Measurements from ENCODE around the gene SMOC2. TPM values are rescaled to one million over a fixed set of nuclear protein-coding genes. Genes with fewer than 3 reads are reported as not detected.

Gene SMOC2
- polyA plus RNA-seq, 1 donor (not counting 4 experiments of a cell fraction or from before 2014, with no cell fraction given), result 1.1 TPM

- no peak for FAIRE-seq
- no peak for DNase-seq (ENCODE audit: low read depth, low spot score)
- dilution Hi-C loops (cut with MboI; ENCODE audit: extremely low pct_ligation_motif_present, low sequenced_read_pairs), result no loop called here
These were observed 32.2 kb downstream of the SMOC2 start for GRCh38 chr6:168473197-168473596.

GRCh38 chr6:168475188-168476013 lies 34.4 kb downstream of the SMOC2 start:
- Histone ChIP-seq H3K9me1 (ENCODE audit: control insufficient read depth, extremely low read depth, insufficient read depth, low read length) (no peaks in the 10 kb centered on the region), H3K27ac (ENCODE audit: control insufficient read depth, insufficient read depth, low read length) (no peak overlapping the region), H3K79me2 (ENCODE audit: control insufficient read depth, insufficient read depth, low read length) (no peaks in the 10 kb centered on the region), H3K4me2 (ENCODE audit: control insufficient read depth, extremely low read depth, insufficient read depth, low read depth, low read length) (no peak overlapping the region), H3K4me1 (ENCODE audit: control insufficient read depth, extremely low read depth, insufficient read depth, low read length) (no peaks in the 10 kb centered on the region), H3K27me3 (ENCODE audit: control insufficient read depth, extremely low read depth, insufficient read depth, low read length) (no peaks in the 10 kb centered on the region), H3K9me3 (ENCODE audit: control insufficient read depth, low read depth, low read length) (no peaks in the 10 kb centered on the region), H3K36me3 (ENCODE audit: control insufficient read depth in 2 of 2, extremely low read depth in 1 of 2, insufficient read depth in 2 of 2, low read length in 2 of 2) (no peaks in the 10 kb centered on the region), H3K9ac (ENCODE audit: control insufficient read depth, extremely low read depth, insufficient read depth, low read length) (no peak overlapping the region), H4K20me1 (ENCODE audit: control insufficient read depth, extremely low read depth, insufficient read depth, low read length) (no peaks in the 10 kb centered on the region), H2AFZ (ENCODE audit: control insufficient read depth, low read length) (no peak overlapping the region), H3K4me3 (ENCODE audit: control insufficient read depth in 2 of 3, extremely low read depth in 1 of 3, insufficient read depth in 2 of 3, low read depth in 1 of 3, low read length in 3 of 3) (no peak overlapping the region)
- no peak for DNase-seq (ENCODE audit: low read depth, low spot score)
- TF ChIP-seq EZH2 (IDR thresholded peaks at IDR 0.05; ENCODE audit: low read length) (no peak), CTCF (optimal IDR thresholded peaks at IDR 0.05 in 1 of 3, IDR thresholded peaks at IDR 0.05 in 1 of 3, conservative IDR thresholded peaks at IDR 0.05 in 1 of 3; ENCODE audit: extremely low read depth in 1 of 3, insufficient read depth in 2 of 3, low read length in 3 of 3) (no peak)
- FAIRE-seq, result no peak
- dilution Hi-C loops (cut with MboI; ENCODE audit: extremely low pct_ligation_motif_present, low sequenced_read_pairs), result no loop called here

More at GRCh38 chr6:168473197-168473596, 32.2 kb downstream of the SMOC2 start:
- TF ChIP-seq EZH2 (IDR thresholded peaks at IDR 0.05; ENCODE audit: low read length) (no peak), CTCF (optimal IDR thresholded peaks at IDR 0.05 in 1 of 3, IDR thresholded peaks at IDR 0.05 in 1 of 3, conservative IDR thresholded peaks at IDR 0.05 in 1 of 3; ENCODE audit: extremely low read depth in 1 of 3, insufficient read depth in 2 of 3, low read length in 3 of 3) (no peak)
- Histone ChIP-seq H3K27ac (ENCODE audit: control insufficient read depth, insufficient read depth, low read length) (no peak overlapping the region), H3K4me1 (ENCODE audit: control insufficient read depth, extremely low read depth, insufficient read depth, low read length) (no peaks in the 10 kb centered on the region), H2AFZ (ENCODE audit: control insufficient read depth, low read length) (no peak overlapping the region), H3K9me1 (ENCODE audit: control insufficient read depth, extremely low read depth, insufficient read depth, low read length) (no peaks in the 10 kb centered on the region), H3K79me2 (ENCODE audit: control insufficient read depth, insufficient read depth, low read length) (no peaks in the 10 kb centered on the region), H3K4me2 (ENCODE audit: control insufficient read depth, extremely low read depth, insufficient read depth, low read depth, low read length) (no peak overlapping the region), H3K9ac (ENCODE audit: control insufficient read depth, extremely low read depth, insufficient read depth, low read length) (no peak overlapping the region), H3K36me3 (ENCODE audit: control insufficient read depth in 2 of 2, extremely low read depth in 1 of 2, insufficient read depth in 2 of 2, low read length in 2 of 2) (no peaks in the 10 kb centered on the region), H4K20me1 (ENCODE audit: control insufficient read depth, extremely low read depth, insufficient read depth, low read length) (no peaks in the 10 kb centered on the region), H3K4me3 (ENCODE audit: control insufficient read depth in 2 of 3, extremely low read depth in 1 of 3, insufficient read depth in 2 of 3, low read depth in 1 of 3, low read length in 3 of 3) (no peak overlapping the region), H3K9me3 (ENCODE audit: control insufficient read depth, low read depth, low read length) (no peaks in the 10 kb centered on the region), H3K27me3 (ENCODE audit: control insufficient read depth, extremely low read depth, insufficient read depth, low read length) (no peaks in the 10 kb centered on the region)
